SK-N-SH treated with all-trans-retinoic acid at 6 μM for 48 hours (cell line): ENCODE measurements around the gene GOLT1A.

Source experiments
- ATAC-seq: fragments of 200-7000 bp; cut with Tn5 transposase; 3 replicates; pipeline ENCODE4 v1.9.1; 2020; ENCODE audit warnings: mild to moderate bottlenecking, moderate library complexity
- ARNTL ChIP-seq: fragments of 450-650 bp; formaldehyde crosslinking; IDR thresholded peaks from 2 replicates; pipeline ENCODE4 v1.5.0; 2020; ENCODE audit warnings: low read depth, mild to moderate bottlenecking, moderate library complexity, borderline replicate concordance
- CREB5 ChIP-seq: fragments of 250-450 bp; sonication (Bioruptor Pico); IDR thresholded peaks from 2 replicates; pipeline ENCODE4 v1.5.1; 2020; ENCODE audit warnings: low read depth, mild to moderate bottlenecking, moderate library complexity
- CSDC2 ChIP-seq: fragments of 250-450 bp; sonication (Bioruptor Pico); IDR thresholded peaks from 2 replicates; pipeline ENCODE4 v1.5.0; 2020; ENCODE audit warnings: mild to moderate bottlenecking, moderate library complexity
- CSRNP3 ChIP-seq: fragments of 250-450 bp; sonication (Bioruptor Pico); IDR thresholded peaks from 2 replicates; pipeline ENCODE4 v1.5.1; 2021; ENCODE audit warnings: mild to moderate bottlenecking, moderate library complexity
- GLIS3 ChIP-seq: fragments of 250-450 bp; sonication (Bioruptor Pico); IDR thresholded peaks from 2 replicates; pipeline ENCODE4 v1.5.0; 2020; ENCODE audit warnings: mild to moderate bottlenecking, moderate library complexity
- ISL1 ChIP-seq: fragments of 250-450 bp; sonication (Bioruptor Pico); IDR thresholded peaks from 2 replicates; pipeline ENCODE4 v2.1.2; 2022; ENCODE audit warnings: mild to moderate bottlenecking, moderate library complexity
- OSR1 ChIP-seq: fragments of 250-450 bp; sonication (Bioruptor Pico); IDR thresholded peaks from 2 replicates; pipeline ENCODE4 v1.8.0; 2022; ENCODE audit warnings: moderate library complexity, mild to moderate bottlenecking, inconsistent platforms
- POU6F1 ChIP-seq: fragments of 250-450 bp; sonication (Bioruptor Pico); IDR thresholded peaks from 2 replicates; pipeline ENCODE4 v1.8.0; 2021; ENCODE audit warnings: low read depth, mild to moderate bottlenecking, moderate library complexity, borderline replicate concordance
- PPARA ChIP-seq: fragments of 250-450 bp; sonication (Bioruptor Pico); IDR thresholded peaks from 2 replicates; pipeline ENCODE4 v1.5.0; 2020; ENCODE audit warnings: mild to moderate bottlenecking, borderline replicate concordance
- RARB ChIP-seq: fragments of 250-450 bp; sonication (Bioruptor Pico); IDR thresholded peaks from 2 replicates; pipeline ENCODE4 v1.8.0; 2021; ENCODE audit warnings: mild to moderate bottlenecking, moderate library complexity
- SNAI2 ChIP-seq: fragments of 250-450 bp; sonication (Bioruptor Pico); IDR thresholded peaks from 2 replicates; pipeline ENCODE4 v1.5.0; 2020; ENCODE audit warnings: mild to moderate bottlenecking, moderate library complexity
- TCF4 ChIP-seq: fragments of 250-450 bp; sonication (Bioruptor Pico); IDR thresholded peaks from 2 replicates; pipeline ENCODE4 v1.8.0; 2021; ENCODE audit warnings: mild to moderate bottlenecking, moderate library complexity, borderline replicate concordance
- TOX ChIP-seq: fragments of 250-450 bp; sonication (Bioruptor Pico); IDR thresholded peaks from 2 replicates; pipeline ENCODE4 v1.8.0; 2021; ENCODE audit warnings: mild to moderate bottlenecking, moderate library complexity, borderline replicate concordance
- TSHZ2 ChIP-seq: fragments of 250-450 bp; sonication (Bioruptor Pico); IDR thresholded peaks from 2 replicates; pipeline ENCODE4 v1.5.0; 2020; ENCODE audit warnings: mild to moderate bottlenecking, moderate library complexity
- ZC3H10 ChIP-seq: fragments of 250-450 bp; sonication (Bioruptor Pico); IDR thresholded peaks from 2 replicates; pipeline ENCODE4 v1.5.1; 2021; ENCODE audit warnings: mild to moderate bottlenecking, moderate library complexity
- ZFP3 ChIP-seq: fragments of 250-450 bp; sonication (Bioruptor Pico); IDR thresholded peaks from 2 replicates; pipeline ENCODE4 v1.5.0; 2020; ENCODE audit warnings: mild to moderate bottlenecking, moderate library complexity
- ZNF70 ChIP-seq: fragments of 450-650 bp; formaldehyde crosslinking; IDR thresholded peaks from 2 replicates; pipeline ENCODE4 v1.5.0; 2020; ENCODE audit warnings: mild to moderate bottlenecking, moderate library complexity

Gene GOLT1A

GRCh38 chr1:204190212-204191211 lies 23.3 kb downstream of the GOLT1A start:
- no peak for ATAC-seq
- TF ChIP-seq PPARA (no peak), ZFP3 (CRISPR knock-in tag) (no peak), SNAI2 (CRISPR knock-in tag) (no peak), TOX (CRISPR knock-in tag) (no peak)
- TF ChIP-seq, all 23 proteins: peak for 0

GRCh38 chr1:204188959-204189639 lies 24.7 kb downstream of the GOLT1A start:
- ATAC-seq: no peak
- TF ChIP-seq TSHZ2 (CRISPR knock-in tag) (no peak), ZFP3 (CRISPR knock-in tag) (no peak), ZC3H10 (CRISPR knock-in tag) (no peak), ISL1 (CRISPR knock-in tag) (no peak), POU6F1 (CRISPR knock-in tag) (no peak), PPARA (no peak), GLIS3 (CRISPR knock-in tag) (no peak), TCF4 (CRISPR knock-in tag) (no peak), TOX (CRISPR knock-in tag) (no peak)

GRCh38 chr1:204186597-204186996 lies 27.2 kb downstream of the GOLT1A start:
- no peak for ATAC-seq
- TF ChIP-seq CSRNP3: no peak
- TF ChIP-seq RARB (CRISPR knock-in tag): no peak
- no peak for TF ChIP-seq ARNTL (CRISPR knock-in tag)
- TF ChIP-seq PPARA: no peak
- TF ChIP-seq ZFP3 (CRISPR knock-in tag): no peak
- no peak for TF ChIP-seq CREB5 (CRISPR knock-in tag)
- no peak for TF ChIP-seq ISL1 (CRISPR knock-in tag)
- no peak for TF ChIP-seq CSDC2 (CRISPR knock-in tag)
- TF ChIP-seq TOX (CRISPR knock-in tag): no peak
- no peak for TF ChIP-seq ZNF70 (CRISPR knock-in tag)
- no peak for TF ChIP-seq ZC3H10 (CRISPR knock-in tag)
- no peak for TF ChIP-seq POU6F1 (CRISPR knock-in tag)
- no peak for TF ChIP-seq OSR1 (CRISPR knock-in tag)
- TF ChIP-seq SNAI2 (CRISPR knock-in tag): no peak
